Muscle layer of colon (tissue), 2 donors: Measurements from ENCODE around the gene GALK1.
A peak's percentile ranks its signal among the peaks of the same experiment; 100 is the strongest.

Experiments used
- H3K27ac ChIP-seq: one replicate; pipeline ENCODE4 v1.7.0; 2013; ENCODE audit warnings: low read depth, mild to moderate bottlenecking, low read length, moderate library complexity
- H3K27me3 ChIP-seq, 2 donors: one replicate each; pipeline ENCODE4 v1.7.0; 2013; ENCODE audit warnings: low read length in 2 of 2, mild to moderate bottlenecking in 2 of 2; ENCODE audit not compliant: insufficient read depth in 2 of 2, control insufficient read depth in 1 of 2
- H3K36me3 ChIP-seq: one replicate; pipeline ENCODE4 v1.7.0; 2013; ENCODE audit warnings: mild to moderate bottlenecking, low read length; ENCODE audit not compliant: insufficient read depth
- H3K4me1 ChIP-seq: one replicate; pipeline ENCODE4 v1.7.0; 2013; ENCODE audit warnings: mild to moderate bottlenecking, low read length; ENCODE audit not compliant: insufficient read depth
- H3K4me3 ChIP-seq, 2 donors: one replicate each; pipeline ENCODE4 v1.7.0; 2013; ENCODE audit warnings: low read length in 2 of 2, low read depth in 1 of 2, mild to moderate bottlenecking in 1 of 2, moderate library complexity in 1 of 2
- H3K9ac ChIP-seq: one replicate; pipeline ENCODE4 v1.7.0; 2013; ENCODE audit warnings: low read length
- H3K9me3 ChIP-seq: one replicate; pipeline ENCODE4 v1.7.0; 2013; ENCODE audit warnings: mild to moderate bottlenecking, low read length
- donor health status: abdominal sarcoma.
- donor health status: Adenocarcinoma of cecum.

GALK1 gene

GRCh38 chr17:75729351-75729750, 35.6 kb downstream of the GALK1 start:
- Histone ChIP-seq H3K4me1 (no peaks in the 10 kb centered on the region), H3K27me3 (peaks cover 0 to 4% of the 10 kb centered on the region in 2 donors), H3K4me3 (no peak overlapping the region), H3K36me3 (no peaks in the 10 kb centered on the region), H3K9me3 (no peaks in the 10 kb centered on the region), H3K9ac (no peak overlapping the region), H3K27ac (no peak overlapping the region)

DNA sequence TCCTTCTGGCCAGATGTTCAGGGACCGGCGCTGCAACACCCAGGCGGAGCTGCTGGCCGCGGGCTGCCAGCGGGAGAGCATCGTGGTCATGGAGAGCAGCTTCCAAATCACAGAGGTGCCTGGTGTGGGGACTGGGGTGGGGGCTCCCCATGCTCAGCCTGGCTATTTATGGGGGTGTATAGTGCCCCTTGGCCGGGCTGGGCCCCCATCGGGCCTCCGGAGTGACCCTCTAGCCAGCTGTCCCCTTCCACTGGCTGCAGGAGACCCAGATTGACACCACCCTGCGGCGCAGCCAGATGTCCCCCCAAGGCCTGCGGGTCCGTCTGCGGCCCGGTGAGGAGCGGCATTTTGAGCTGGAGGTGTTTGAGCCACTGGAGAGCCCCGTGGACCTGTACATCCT, 37.6 kb downstream of the GALK1 start:
- H3K27ac ChIP-seq: no peak overlapping the region
- H3K27me3 ChIP-seq: peaks cover 1 to 24% of the 10 kb centered on the region in 2 donors
- H3K4me3 ChIP-seq: no peak overlapping the region
- no peaks in the 10 kb centered on the region for H3K36me3 ChIP-seq
- H3K9ac ChIP-seq: no peak overlapping the region
- no peaks in the 10 kb centered on the region for H3K4me1 ChIP-seq
- H3K9me3 ChIP-seq: no peaks in the 10 kb centered on the region

DNA sequence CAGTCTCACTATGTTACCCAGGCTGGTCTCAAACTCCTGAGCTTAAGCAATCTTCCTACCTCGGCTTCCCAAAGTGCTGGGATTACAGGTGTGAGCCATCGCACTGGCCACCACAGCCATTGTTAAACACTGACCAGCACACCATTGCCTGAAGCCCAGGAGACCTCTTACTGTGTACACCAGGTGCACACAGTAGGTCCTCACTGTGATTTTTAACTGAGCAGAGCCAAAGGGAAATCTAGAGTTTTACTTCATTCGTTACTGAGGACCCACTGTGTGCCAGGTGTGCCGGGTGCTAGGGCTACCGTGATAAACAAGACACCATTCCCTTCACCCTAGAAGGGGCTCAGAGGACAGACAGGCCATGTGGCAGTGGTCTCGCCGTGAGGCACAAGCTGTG, 39.5 kb downstream of the GALK1 start:
- H3K27me3 ChIP-seq: peaks cover 9 to 40% of the 10 kb centered on the region in 2 donors
- H3K9me3 ChIP-seq: no peaks in the 10 kb centered on the region
- no peak overlapping the region for H3K9ac ChIP-seq
- no peak overlapping the region for H3K27ac ChIP-seq
- H3K4me3 ChIP-seq: no peak overlapping the region
- peaks cover 4% of the 10 kb centered on the region for H3K4me1 ChIP-seq
- no peaks in the 10 kb centered on the region for H3K36me3 ChIP-seq

DNA sequence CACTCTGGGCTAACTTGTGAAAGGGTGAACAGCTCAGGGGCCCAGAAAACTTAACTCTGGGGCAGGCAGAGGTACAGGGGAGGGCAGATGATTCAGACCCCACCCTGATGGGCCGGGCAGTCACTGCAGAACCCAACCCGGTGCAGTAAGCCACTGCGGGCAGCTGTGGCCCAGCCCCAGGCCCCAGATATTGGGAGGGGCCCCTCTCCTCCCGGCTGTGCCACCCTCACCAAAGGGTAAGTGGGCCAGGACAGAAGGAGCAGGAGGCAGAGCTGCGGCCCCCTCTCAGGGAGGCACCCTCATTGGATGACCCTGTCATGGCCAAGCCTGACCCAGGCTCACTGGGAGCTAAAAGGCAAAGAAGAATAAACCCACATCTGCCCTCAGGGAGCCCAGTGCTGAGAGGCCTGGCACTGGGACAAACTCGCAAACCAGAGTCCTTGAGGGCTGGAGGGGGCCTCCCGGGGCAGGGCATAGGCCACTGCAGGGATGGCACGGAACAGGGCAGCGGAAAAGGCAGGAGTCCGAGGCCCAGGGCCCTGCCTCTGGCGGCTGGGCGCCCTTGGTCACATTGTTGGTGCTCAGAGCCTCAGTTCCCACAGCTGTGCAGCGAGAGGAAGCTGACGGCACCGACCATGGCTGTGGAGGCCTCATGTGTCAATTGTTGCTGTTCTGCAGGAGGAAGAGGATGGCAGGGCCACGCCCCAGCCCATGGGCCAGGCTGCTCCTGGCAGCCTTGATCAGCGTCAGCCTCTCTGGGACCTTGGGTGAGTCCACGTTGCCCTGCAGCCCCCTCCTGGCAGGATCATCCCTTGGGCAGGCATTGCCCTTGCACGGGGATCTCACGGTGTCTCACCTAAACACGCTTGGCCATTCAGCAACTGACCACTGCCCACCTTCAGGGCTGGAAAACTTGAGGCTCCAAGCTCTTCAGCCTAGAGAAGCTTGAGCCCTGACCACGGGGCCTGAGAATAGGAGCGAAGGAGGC, 40.7 kb downstream of the GALK1 start:
- H3K4me3 ChIP-seq: no peak overlapping the region
- no peak overlapping the region for H3K9ac ChIP-seq
- peaks cover 4% of the 10 kb centered on the region for H3K4me1 ChIP-seq
- no peaks in the 10 kb centered on the region for H3K36me3 ChIP-seq
- no peak overlapping the region for H3K27ac ChIP-seq
- H3K9me3 ChIP-seq: no peaks in the 10 kb centered on the region
- peaks cover 9 to 41% of the 10 kb centered on the region in 2 donors for H3K27me3 ChIP-seq

DNA sequence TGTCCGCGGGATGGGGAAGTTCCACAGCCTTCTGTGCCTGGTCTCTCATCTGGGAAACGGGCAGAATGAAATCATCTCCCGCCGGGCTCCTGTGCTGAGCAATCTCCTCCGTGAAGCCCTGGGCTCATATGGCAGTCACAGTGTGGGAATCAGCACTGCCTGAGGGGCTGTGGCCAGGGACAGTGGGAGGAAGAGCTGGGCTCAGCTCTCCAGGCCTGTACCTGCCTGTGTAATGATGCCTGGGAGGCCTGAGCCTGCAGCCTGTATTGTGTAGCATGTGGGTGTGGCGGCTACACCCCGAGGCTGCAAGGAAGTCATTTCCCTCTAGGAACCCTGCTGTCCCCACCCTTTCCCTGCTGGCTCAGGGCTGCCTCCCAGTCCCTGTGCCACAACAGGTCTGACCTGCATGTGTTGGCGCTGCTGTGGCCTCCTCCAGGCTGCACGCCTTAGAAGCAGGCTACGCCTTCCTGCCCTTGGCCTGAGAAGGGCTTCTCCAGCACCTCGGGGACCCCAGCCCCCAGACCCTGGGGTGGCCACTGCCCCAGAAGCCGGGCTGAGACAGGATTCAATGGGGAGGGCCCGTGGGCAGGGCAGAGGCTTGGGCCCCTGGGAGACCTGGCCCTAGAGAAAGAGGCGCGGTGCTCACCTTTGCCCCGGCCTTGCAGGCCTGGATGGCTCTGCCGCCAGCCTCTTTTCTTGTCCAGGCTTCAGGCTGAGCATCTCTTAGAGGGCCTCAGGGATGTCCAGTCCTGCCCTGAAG, 41.6 kb downstream of the GALK1 start:
- H3K27me3 ChIP-seq: peaks cover 9 to 41% of the 10 kb centered on the region in 2 donors
- H3K4me3 ChIP-seq: no peak overlapping the region
- H3K9ac ChIP-seq: no peak overlapping the region
- H3K27ac ChIP-seq: no peak overlapping the region
- H3K4me1 ChIP-seq: peaks cover 4% of the 10 kb centered on the region
- H3K9me3 ChIP-seq: no peaks in the 10 kb centered on the region
- no peaks in the 10 kb centered on the region for H3K36me3 ChIP-seq

DNA sequence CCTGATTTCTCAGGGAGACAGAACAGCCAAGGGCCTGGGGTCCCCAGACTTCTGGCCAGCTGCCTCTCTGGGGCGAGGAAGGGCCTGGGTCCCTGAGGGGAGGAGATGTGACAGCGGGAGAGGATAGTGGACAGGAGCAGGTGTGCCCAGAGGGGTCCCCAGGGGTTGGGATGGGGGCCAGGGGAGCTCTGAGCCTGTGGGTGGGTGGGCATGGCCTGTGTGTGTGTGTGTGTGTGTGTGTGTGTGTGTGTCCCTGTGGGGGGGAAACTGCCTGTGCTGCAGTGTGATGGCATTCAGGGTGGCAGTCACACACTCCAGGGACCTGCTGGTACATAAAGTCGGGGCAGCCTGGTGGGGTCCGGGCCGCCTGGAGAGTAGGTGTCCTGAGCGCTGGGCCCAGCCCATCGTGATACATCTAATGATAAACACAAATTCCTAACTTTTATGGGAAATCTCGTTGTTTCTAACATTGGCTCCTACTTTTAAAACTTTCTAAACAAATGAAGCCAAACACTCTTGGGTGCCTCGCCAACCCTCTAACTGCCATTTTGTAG, 42.4 kb downstream of the GALK1 start:
- Histone ChIP-seq H3K27ac (no peak overlapping the region), H3K4me1 (peaks cover 4% of the 10 kb centered on the region), H3K9ac (no peak overlapping the region), H3K4me3 (peak overlapping the region in 1 of 2 donors; percentile 32), H3K27me3 (peaks cover 9 to 41% of the 10 kb centered on the region in 2 donors), H3K36me3 (no peaks in the 10 kb centered on the region), H3K9me3 (no peaks in the 10 kb centered on the region)

DNA sequence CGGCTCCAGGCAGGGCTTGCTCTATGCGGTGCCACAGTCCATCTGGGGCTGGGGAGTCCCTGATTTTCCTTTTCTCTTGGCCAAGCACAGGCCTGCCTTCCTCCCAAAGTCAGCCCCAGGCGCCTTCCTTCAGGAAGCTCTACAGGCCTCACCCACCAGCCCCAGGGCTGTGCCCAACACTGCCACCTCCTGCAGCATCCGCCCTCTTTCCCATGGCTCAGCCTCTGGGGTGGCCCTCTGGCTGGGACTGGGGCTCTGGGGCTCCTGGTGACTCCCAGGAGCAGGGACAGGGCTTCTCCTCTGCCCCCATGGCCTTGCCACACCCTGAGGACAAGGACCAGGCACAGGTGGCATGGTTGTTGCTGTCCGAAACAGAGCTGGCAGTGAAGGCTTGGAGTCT, 42.9 kb downstream of the GALK1 start:
- Histone ChIP-seq H3K4me1 (peaks cover 4% of the 10 kb centered on the region), H3K9ac (no peak overlapping the region), H3K27ac (no peak overlapping the region), H3K27me3 (peaks cover 9 to 41% of the 10 kb centered on the region in 2 donors), H3K9me3 (no peaks in the 10 kb centered on the region), H3K36me3 (no peaks in the 10 kb centered on the region), H3K4me3 (peak overlapping the region in 1 of 2 donors; percentile 32)

DNA sequence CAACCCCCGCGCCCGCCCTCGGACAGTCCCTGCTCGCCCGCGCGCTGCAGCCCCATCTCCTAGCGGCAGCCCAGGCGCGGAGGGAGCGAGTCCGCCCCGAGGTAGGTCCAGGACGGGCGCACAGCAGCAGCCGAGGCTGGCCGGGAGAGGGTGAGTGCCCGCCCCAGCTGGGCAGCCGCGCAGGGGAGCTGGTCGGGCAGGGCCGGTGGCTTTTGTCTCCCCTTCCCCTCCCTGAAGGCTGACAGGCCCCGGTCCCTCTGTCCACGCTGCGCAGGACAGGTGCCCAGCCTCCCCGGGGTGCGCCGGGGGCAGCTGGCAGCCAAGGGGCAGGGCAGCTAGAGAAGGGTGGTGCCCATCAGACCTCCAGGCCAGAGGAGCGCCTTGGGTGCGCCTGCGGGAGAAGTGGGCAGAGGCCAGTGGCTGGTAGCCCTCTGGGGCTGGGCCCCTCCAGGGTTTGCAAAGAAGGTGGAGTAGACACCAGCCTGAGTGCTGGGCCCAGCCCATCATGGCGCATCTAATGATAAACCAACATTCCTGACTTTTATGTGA, 43.5 kb downstream of the GALK1 start:
- Histone ChIP-seq H3K27ac (no peak overlapping the region), H3K36me3 (no peaks in the 10 kb centered on the region), H3K27me3 (peaks cover 9 to 41% of the 10 kb centered on the region in 2 donors), H3K4me1 (peaks cover 4% of the 10 kb centered on the region), H3K9me3 (no peaks in the 10 kb centered on the region), H3K4me3 (peak overlapping the region in 1 of 2 donors; percentile 31), H3K9ac (no peak overlapping the region)

DNA sequence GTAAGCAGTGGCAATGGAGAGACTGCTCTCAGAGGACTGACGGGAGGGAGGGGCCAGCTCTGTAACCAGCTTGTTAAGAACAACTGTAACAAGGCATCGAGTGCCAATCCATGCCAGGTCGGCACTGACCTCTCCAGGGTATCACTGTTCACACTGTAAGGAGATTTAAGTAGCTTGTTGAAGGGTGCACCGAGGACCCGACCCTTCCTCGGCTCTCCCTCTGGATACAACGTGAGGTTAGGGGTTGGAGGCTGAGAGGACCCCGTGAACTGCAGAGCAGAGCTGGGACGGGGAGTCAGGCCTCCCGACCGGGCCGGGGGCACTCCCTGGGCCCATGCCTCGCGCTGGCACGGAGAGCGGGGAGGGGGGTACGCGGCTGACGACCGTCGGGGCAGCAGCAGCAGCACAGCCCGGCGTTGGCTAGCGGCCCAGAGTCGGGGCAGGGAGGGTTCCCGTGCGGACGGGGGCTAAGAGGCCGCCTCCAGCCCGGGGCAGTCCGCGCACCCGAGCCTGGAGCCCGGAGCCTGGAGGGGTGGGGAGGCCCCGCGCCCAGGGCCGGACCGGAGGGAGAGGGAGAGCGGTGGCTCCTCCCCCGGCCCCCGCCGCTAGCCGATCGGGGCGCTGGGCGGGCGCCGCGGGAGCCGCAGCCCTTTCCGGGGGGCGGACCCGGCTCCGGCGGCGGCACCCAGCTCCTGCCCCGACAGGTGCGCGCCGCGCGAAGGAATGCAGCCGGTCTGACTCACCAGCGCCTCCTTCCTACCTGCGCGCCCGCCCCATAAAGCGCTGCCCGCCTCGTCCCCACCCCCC, 44.1 kb downstream of the GALK1 start, which contains the start of gene ITGB4:
Gene ITGB4, plus strand, starts transcription at position 804 of the 807 bp plus-strand sequence. CDS start 3,245 bp downstream, outside the sequence.
- H3K27ac ChIP-seq: no peak within 1 kb of the TSS
- no peak within 1 kb of the TSS for H3K9ac ChIP-seq
- H3K36me3 ChIP-seq: no peaks in the 10 kb centered on the region
- peaks cover 4% of the 10 kb centered on the region for H3K4me1 ChIP-seq
- H3K9me3 ChIP-seq: no peaks in the 10 kb centered on the region
- H3K4me3 ChIP-seq: peak within 1 kb of the TSS; percentile 31 to 32
- peaks cover 9 to 41% of the 10 kb centered on the region in 2 donors for H3K27me3 ChIP-seq

GRCh38 chr17:75719732-75720131, 45.3 kb downstream of the GALK1 start:
- H3K9me3 ChIP-seq: no peaks in the 10 kb centered on the region
- H3K9ac ChIP-seq: no peak overlapping the region
- H3K27ac ChIP-seq: no peak overlapping the region
- peaks cover 4% of the 10 kb centered on the region for H3K4me1 ChIP-seq
- H3K36me3 ChIP-seq: no peaks in the 10 kb centered on the region
- peaks cover 9 to 41% of the 10 kb centered on the region in 2 donors for H3K27me3 ChIP-seq
- H3K4me3 ChIP-seq: no peak overlapping the region
